ENCODE measurements around the gene MYRF.

- TF ChIP-seq CTCF (IDR thresholded peaks at IDR 0.05): no peak
- TF ChIP-seq EP300 (IDR thresholded peaks at IDR 0.05): no peak
Observed at GRCh38 chr11:61756452-61757212, 4.2 kb downstream of the MYRF start.

Measured in stomach (tissue), 4 donors.